WTC11 (cell line): Measurements from ENCODE around the gene ASIP. TPM values are rescaled to one million over a fixed set of nuclear protein-coding genes. Genes with fewer than 3 reads are reported as not detected.
A peak's percentile ranks its signal among the peaks of the same experiment; 100 is the strongest.
"Not testable (repeated sequence)": the region's sequence is repeated elsewhere in the genome, so short reads cannot be mapped to it uniquely, and the experiment has no call there.

ENCODE experiments used
- ATAC-seq: fragments of 200-7000 bp; cut with Tn5 transposase; 2 replicates; pipeline ENCODE4 v1.10.0; 2021; ENCODE audit warnings: mild to moderate bottlenecking, moderate library complexity
- CTCF ChIA-PET: fragments of 300-600 bp; sonication (Branson Sonifier 250); formaldehyde crosslinking; loops from one replicate; lab custom pipeline; 2021; ENCODE audit warnings: antibody characterized with exemption; lab: Charles Lee
- POLR2A ChIA-PET: fragments of 350-600 bp; sonication (Branson Sonifier 250); formaldehyde crosslinking; loops from one replicate; lab custom pipeline; 2021; ENCODE audit warnings: antibody characterized with exemption; lab: Charles Lee
- DNase-seq: peaks from one replicate; pipeline ENCODE4 v3.0.0; 2021; ENCODE audit warnings: low spot score
- H3K27ac Mint-ChIP-seq: 2 replicates; pipeline ENCODE4 v1.8.0; 2021; ENCODE audit warnings: mixed read lengths
- H3K27me3 Mint-ChIP-seq: 2 replicates; pipeline ENCODE4 v1.8.0; 2021; ENCODE audit warnings: low read depth, mild to moderate bottlenecking, moderate library complexity, mixed read lengths
- H3K36me3 Mint-ChIP-seq: 2 replicates; pipeline ENCODE4 v1.8.0; 2021; ENCODE audit warnings: mixed read lengths
- H3K4me1 Mint-ChIP-seq: 2 replicates; pipeline ENCODE4 v1.8.0; 2022; ENCODE audit warnings: mixed read lengths
- H3K4me3 Mint-ChIP-seq: 2 replicates; pipeline ENCODE4 v1.8.0; 2021; ENCODE audit warnings: mild to moderate bottlenecking, moderate library complexity, mixed read lengths
- H3K9me3 Mint-ChIP-seq: 2 replicates; pipeline ENCODE4 v1.8.0; 2021; ENCODE audit warnings: mixed read lengths
- E2F5 ChIP-seq: sonication (generic); formaldehyde crosslinking; IDR thresholded peaks from 2 replicates; pipeline ENCODE4 v1.8.1; 2022; ENCODE audit warnings: mild to moderate bottlenecking, moderate library complexity, missing genetic modification reagents
- FOXK1 ChIP-seq: sonication (generic); formaldehyde crosslinking; IDR thresholded peaks from 2 replicates; pipeline ENCODE4 v1.8.0; 2022; ENCODE audit warnings: mild to moderate bottlenecking, moderate library complexity, missing genetic modification reagents
- JAZF1 ChIP-seq: fragments of 250-450 bp; sonication (Bioruptor Pico); IDR thresholded peaks from 2 replicates; pipeline ENCODE4 v1.9.0; 2021; ENCODE audit warnings: moderate library complexity, mild to moderate bottlenecking, inconsistent platforms
- MAX ChIP-seq: sonication (generic); formaldehyde crosslinking; IDR thresholded peaks from 2 replicates; pipeline ENCODE4 v1.8.0; 2022; ENCODE audit warnings: mild to moderate bottlenecking, missing genetic modification reagents
- NR3C1 ChIP-seq: sonication (generic); formaldehyde crosslinking; conservative IDR thresholded peaks from 2 replicates; pipeline ENCODE4 v1.8.1; 2023; ENCODE audit warnings: low read depth, mild to moderate bottlenecking, missing genetic modification reagents
- OVOL2 ChIP-seq: fragments of 250-450 bp; sonication (Bioruptor Pico); IDR thresholded peaks from 2 replicates; pipeline ENCODE4 v1.9.0; 2021; ENCODE audit warnings: mild to moderate bottlenecking, borderline replicate concordance
- RORB ChIP-seq: fragments of 250-450 bp; sonication (Bioruptor Pico); IDR thresholded peaks from 2 replicates; pipeline ENCODE4 v1.9.0; 2021; ENCODE audit warnings: mild to moderate bottlenecking
- total RNA-seq: library from RNA; stranded (reverse); gene quantifications from 3 replicates; pipeline ENCODE4 v1.2.3, GENCODE V29; 2021
- TF ChIP-seq, protein P1 (sequence below): sonication (generic); formaldehyde crosslinking; IDR thresholded peaks from 2 replicates; pipeline ENCODE4 v1.8.1; 2022; ENCODE audit warnings: mild to moderate bottlenecking, missing genetic modification reagents, moderate library complexity, borderline replicate concordance
- TF ChIP-seq, protein P2 (sequence below): sonication (generic); formaldehyde crosslinking; IDR thresholded peaks from 2 replicates; pipeline ENCODE4 v1.8.0; 2023; ENCODE audit warnings: missing genetic modification reagents, mild to moderate bottlenecking, borderline replicate concordance
- TF ChIP-seq, protein P3 (sequence below): fragments of 200-600 bp; IDR thresholded peaks from 2 replicates; pipeline ENCODE4 v1.8.0; 2022; ENCODE audit warnings: antibody characterized with exemption
- TF ChIP-seq, protein P4 (sequence below): sonication (generic); formaldehyde crosslinking; IDR thresholded peaks from 2 replicates; pipeline ENCODE4 v1.8.0; 2023; ENCODE audit warnings: missing genetic modification reagents
- TF ChIP-seq, protein P5 (sequence below): sonication (generic); formaldehyde crosslinking; IDR thresholded peaks from 2 replicates; pipeline ENCODE4 v1.8.1; 2023; ENCODE audit warnings: mild to moderate bottlenecking, missing genetic modification reagents
- TF ChIP-seq, protein P6 (sequence below): sonication (generic); formaldehyde crosslinking; IDR thresholded peaks from 2 replicates; pipeline ENCODE4 v1.8.1; 2022; ENCODE audit warnings: missing genetic modification reagents, borderline replicate concordance

Gene ASIP
- total RNA-seq, 1 experiment from 2014 or later, result not detected

DNA sequence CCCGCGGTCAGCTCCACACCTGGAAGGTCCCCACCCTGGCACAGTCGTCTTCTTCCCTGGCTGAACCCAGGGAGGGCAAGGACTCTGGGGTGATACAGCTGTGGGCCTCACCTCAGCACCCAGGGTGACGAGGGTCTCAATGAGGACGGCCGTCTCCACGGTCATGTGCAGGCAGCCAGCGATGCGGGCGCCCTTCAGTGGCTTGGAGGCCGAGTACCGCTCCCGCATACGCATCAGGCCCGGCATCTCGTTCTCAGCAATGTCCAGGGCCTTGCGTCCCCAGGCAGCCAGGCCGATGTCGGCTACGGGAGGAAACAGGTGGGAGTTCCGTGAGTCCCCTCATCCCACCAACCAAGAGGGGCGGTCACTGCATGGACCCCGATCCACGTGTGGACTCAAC lies 54.1 kb downstream of the ASIP start (continued):
- TF ChIP-seq, protein P1, sequence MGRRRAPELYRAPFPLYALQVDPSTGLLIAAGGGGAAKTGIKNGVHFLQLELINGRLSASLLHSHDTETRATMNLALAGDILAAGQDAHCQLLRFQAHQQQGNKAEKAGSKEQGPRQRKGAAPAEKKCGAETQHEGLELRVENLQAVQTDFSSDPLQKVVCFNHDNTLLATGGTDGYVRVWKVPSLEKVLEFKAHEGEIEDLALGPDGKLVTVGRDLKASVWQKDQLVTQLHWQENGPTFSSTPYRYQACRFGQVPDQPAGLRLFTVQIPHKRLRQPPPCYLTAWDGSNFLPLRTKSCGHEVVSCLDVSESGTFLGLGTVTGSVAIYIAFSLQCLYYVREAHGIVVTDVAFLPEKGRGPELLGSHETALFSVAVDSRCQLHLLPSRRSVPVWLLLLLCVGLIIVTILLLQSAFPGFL, result no peak

DNA sequence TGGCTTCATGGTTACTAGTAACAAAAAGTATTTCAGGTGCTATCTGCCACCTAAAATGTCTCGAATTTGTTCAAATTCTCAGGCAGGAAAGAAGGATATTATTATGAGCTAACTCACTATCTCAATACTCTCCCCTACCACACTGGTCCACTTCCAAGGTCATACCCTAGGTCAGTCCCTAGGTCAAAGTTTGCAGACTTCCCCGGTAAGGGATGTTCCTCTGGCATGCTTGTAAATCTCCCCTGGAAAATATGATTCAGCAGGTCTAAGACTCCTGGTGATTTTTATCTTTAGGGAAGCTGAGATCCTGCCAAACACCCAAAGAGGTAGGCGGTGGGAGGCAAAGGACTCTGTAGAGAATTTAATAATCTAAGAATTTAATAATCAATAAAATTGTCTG lies 55.2 kb downstream of the ASIP start:
- no peaks in the 10 kb centered on the region for H3K9me3 Mint-ChIP-seq
- ChIA-PET CTCF (interaction anchor here (1.6 to 3.1 kb wide), 2 partner anchors 16 to 226 kb away, joined by 6 to 10 read pairs; no protein-coding TSS in a partner anchor), POLR2A (interaction anchor here (1.0 kb wide), 1 partner anchor 23 kb away, joined by 3 read pairs; no protein-coding TSS in a partner anchor)
- peaks cover 2% of the 10 kb centered on the region; the same call in 1 of the 2 replicates for H3K4me1 Mint-ChIP-seq
- no peak for ATAC-seq
- no peak overlapping the region for H3K27ac Mint-ChIP-seq
- TF ChIP-seq, protein P2, sequence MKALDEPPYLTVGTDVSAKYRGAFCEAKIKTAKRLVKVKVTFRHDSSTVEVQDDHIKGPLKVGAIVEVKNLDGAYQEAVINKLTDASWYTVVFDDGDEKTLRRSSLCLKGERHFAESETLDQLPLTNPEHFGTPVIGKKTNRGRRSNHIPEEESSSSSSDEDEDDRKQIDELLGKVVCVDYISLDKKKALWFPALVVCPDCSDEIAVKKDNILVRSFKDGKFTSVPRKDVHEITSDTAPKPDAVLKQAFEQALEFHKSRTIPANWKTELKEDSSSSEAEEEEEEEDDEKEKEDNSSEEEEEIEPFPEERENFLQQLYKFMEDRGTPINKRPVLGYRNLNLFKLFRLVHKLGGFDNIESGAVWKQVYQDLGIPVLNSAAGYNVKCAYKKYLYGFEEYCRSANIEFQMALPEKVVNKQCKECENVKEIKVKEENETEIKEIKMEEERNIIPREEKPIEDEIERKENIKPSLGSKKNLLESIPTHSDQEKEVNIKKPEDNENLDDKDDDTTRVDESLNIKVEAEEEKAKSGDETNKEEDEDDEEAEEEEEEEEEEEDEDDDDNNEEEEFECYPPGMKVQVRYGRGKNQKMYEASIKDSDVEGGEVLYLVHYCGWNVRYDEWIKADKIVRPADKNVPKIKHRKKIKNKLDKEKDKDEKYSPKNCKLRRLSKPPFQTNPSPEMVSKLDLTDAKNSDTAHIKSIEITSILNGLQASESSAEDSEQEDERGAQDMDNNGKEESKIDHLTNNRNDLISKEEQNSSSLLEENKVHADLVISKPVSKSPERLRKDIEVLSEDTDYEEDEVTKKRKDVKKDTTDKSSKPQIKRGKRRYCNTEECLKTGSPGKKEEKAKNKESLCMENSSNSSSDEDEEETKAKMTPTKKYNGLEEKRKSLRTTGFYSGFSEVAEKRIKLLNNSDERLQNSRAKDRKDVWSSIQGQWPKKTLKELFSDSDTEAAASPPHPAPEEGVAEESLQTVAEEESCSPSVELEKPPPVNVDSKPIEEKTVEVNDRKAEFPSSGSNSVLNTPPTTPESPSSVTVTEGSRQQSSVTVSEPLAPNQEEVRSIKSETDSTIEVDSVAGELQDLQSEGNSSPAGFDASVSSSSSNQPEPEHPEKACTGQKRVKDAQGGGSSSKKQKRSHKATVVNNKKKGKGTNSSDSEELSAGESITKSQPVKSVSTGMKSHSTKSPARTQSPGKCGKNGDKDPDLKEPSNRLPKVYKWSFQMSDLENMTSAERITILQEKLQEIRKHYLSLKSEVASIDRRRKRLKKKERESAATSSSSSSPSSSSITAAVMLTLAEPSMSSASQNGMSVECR, result no peak
- TF ChIP-seq MAX (CRISPR knock-in tag), result no peak
- no peaks in the 10 kb centered on the region for H3K27me3 Mint-ChIP-seq
- no peak overlapping the region for H3K4me3 Mint-ChIP-seq
- peaks cover 43% of the 10 kb centered on the region for H3K36me3 Mint-ChIP-seq
- DNase-seq, result no peak

- H3K36me3 Mint-ChIP-seq, result peaks cover 28% of the 10 kb centered on the region
- CTCF ChIA-PET, result interaction anchor here (2.7 to 3.1 kb wide), 2 partner anchors 14 to 224 kb away, joined by 10 to 17 read pairs; no protein-coding TSS in a partner anchor
- H3K9me3 Mint-ChIP-seq, H3K27me3 Mint-ChIP-seq, POLR2A ChIA-PET, H3K27ac Mint-ChIP-seq, H3K4me1 Mint-ChIP-seq, H3K4me3 Mint-ChIP-seq, DNase-seq, ATAC-seq: not testable (repeated sequence)
- TF ChIP-seq, protein P3, sequence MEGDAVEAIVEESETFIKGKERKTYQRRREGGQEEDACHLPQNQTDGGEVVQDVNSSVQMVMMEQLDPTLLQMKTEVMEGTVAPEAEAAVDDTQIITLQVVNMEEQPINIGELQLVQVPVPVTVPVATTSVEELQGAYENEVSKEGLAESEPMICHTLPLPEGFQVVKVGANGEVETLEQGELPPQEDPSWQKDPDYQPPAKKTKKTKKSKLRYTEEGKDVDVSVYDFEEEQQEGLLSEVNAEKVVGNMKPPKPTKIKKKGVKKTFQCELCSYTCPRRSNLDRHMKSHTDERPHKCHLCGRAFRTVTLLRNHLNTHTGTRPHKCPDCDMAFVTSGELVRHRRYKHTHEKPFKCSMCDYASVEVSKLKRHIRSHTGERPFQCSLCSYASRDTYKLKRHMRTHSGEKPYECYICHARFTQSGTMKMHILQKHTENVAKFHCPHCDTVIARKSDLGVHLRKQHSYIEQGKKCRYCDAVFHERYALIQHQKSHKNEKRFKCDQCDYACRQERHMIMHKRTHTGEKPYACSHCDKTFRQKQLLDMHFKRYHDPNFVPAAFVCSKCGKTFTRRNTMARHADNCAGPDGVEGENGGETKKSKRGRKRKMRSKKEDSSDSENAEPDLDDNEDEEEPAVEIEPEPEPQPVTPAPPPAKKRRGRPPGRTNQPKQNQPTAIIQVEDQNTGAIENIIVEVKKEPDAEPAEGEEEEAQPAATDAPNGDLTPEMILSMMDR, result peak; percentile 38; the same call in 1 of the 2 replicates
Observed at GRCh38 chr20:34298294-34298784, 57.1 kb downstream of the ASIP start.

GRCh38 chr20:34299556-34300255 lies 58.5 kb downstream of the ASIP start:
- Mint-ChIP-seq H3K27ac (no peak overlapping the region), H3K27me3 (no peaks in the 10 kb centered on the region), H3K4me1 (peaks cover 2% of the 10 kb centered on the region; the same call in 1 of the 2 replicates), H3K9me3 (no peaks in the 10 kb centered on the region), H3K36me3 (peaks cover 14% of the 10 kb centered on the region), H3K4me3 (no peak overlapping the region)
- ChIA-PET CTCF (interaction anchor here (2.7 kb wide), 1 partner anchor 12 kb away, joined by 17 read pairs; no protein-coding TSS in a partner anchor), POLR2A (no interaction called here)
- ATAC-seq (no peak), DNase-seq (no peak)
- TF ChIP-seq, protein P4, sequence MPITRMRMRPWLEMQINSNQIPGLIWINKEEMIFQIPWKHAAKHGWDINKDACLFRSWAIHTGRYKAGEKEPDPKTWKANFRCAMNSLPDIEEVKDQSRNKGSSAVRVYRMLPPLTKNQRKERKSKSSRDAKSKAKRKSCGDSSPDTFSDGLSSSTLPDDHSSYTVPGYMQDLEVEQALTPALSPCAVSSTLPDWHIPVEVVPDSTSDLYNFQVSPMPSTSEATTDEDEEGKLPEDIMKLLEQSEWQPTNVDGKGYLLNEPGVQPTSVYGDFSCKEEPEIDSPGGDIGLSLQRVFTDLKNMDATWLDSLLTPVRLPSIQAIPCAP, result no peak
- TF ChIP-seq, protein P5, sequence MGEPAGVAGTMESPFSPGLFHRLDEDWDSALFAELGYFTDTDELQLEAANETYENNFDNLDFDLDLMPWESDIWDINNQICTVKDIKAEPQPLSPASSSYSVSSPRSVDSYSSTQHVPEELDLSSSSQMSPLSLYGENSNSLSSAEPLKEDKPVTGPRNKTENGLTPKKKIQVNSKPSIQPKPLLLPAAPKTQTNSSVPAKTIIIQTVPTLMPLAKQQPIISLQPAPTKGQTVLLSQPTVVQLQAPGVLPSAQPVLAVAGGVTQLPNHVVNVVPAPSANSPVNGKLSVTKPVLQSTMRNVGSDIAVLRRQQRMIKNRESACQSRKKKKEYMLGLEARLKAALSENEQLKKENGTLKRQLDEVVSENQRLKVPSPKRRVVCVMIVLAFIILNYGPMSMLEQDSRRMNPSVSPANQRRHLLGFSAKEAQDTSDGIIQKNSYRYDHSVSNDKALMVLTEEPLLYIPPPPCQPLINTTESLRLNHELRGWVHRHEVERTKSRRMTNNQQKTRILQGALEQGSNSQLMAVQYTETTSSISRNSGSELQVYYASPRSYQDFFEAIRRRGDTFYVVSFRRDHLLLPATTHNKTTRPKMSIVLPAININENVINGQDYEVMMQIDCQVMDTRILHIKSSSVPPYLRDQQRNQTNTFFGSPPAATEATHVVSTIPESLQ (CRISPR knock-in tag), result no peak
- TF ChIP-seq E2F5 (CRISPR knock-in tag) (no peak), MAX (CRISPR knock-in tag) (no peak), NR3C1 (no peak), FOXK1 (CRISPR knock-in tag) (no peak), JAZF1 (CRISPR knock-in tag) (no peak), OVOL2 (CRISPR knock-in tag) (no peak), RORB (CRISPR knock-in tag) (no peak)
- TF ChIP-seq, protein P6, sequence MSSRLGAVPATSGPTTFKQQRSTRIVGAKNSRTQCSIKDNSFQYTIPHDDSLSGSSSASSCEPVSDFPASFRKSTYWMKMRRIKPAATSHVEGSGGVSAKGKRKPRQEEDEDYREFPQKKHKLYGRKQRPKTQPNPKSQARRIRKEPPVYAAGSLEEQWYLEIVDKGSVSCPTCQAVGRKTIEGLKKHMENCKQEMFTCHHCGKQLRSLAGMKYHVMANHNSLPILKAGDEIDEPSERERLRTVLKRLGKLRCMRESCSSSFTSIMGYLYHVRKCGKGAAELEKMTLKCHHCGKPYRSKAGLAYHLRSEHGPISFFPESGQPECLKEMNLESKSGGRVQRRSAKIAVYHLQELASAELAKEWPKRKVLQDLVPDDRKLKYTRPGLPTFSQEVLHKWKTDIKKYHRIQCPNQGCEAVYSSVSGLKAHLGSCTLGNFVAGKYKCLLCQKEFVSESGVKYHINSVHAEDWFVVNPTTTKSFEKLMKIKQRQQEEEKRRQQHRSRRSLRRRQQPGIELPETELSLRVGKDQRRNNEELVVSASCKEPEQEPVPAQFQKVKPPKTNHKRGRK (CRISPR knock-in tag), result no peak
